Hematopoietic multipotent progenitor cell treated with erythropoietin and hydrocortisone succinate and interleukin-3 and kit ligand, for 17 days (in vitro differentiated cells): ENCODE data around the gene SMOC2.

Experiments used
- DNase-seq: peaks from one replicate; pipeline ENCODE4 v3.0.0-alpha.2; 2015; ENCODE audit warnings: low spot score

SMOC2 gene

GRCh38 chr6:168576388-168576787 lies 135.4 kb downstream of the SMOC2 start:
- no peak for DNase-seq

DNA sequence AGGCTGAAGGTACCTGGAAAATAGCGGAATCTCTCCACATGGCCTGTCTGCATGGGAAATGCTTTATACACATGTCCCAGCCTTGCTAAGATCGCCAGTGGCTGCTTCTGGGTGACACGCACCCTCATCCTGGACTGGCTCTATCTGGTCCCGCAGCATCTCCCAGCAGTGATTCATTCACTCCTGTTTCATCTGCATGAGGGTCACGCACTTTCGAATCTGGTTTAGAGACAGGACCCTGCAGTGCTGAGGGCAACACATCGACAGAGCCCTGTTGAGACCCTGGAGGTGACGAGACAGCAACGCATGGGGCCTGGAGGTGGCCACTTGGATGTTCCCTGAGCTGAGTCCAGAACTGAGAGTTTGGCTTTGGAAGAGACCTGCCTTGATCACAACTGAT lies 136.5 kb downstream of the SMOC2 start:
- no peak for DNase-seq

GRCh38 chr6:168578036-168578435 lies 137.1 kb downstream of the SMOC2 start:
- no peak for DNase-seq

DNA sequence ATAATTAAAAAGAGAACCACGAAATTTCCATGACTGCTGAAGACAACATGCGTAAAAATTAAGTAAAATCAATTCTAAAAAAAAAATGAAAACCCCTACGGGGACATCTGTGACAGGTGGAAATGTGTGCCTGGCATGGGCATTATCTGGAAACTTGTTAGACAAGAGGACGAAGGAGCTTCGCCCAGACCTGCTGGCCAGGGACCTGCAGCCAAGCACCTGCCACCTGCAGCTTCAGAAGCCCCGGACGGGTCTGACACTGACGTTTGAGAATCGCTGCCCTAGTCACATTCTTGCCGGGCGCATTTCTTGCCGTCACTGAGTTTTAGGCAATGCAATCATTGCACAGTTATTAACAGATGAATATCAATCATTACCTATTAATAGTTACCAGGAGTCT lies 140.3 kb downstream of the SMOC2 start:
- DNase-seq: no peak

DNA sequence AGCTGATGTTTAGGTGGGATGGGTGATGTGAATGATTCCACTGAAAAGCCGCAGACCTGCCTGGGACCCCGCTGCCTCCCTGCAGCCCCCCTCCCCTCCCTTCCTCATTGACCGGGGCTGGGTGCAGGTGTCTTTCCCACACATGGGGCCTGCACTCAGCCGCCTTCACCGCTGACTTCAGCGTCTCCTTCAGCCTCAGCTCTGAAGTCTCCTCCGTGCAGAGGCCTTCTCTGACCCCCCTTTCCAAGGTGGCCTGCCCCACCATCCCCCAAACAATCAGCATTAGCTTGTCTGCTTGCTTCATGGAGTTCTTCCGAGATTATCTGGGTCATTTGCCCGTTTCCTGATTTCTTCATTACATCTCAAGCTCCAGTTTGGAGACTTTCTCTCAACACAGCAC lies 140.7 kb downstream of the SMOC2 start:
- DNase-seq: no peak

DNA sequence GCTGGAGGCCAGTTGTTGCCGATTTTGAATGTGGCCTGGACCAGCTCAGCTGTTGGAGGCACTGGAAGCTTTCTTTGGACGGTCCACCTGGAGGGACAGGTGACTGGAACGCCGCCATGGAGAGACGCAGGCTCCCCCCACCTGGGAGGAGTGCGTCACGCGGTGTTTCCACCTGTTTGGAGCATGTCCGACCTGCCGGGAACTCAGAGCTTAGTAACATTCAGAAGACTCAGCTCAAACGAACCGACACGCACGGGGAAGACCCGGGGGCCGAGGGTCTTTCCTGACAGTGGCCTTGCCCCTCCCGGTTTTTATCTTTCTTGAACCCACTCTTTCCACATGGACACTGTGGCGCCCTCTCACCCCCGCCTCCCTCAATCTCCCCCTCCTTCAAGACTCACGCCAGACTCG lies 141.6 kb downstream of the SMOC2 start:
- no peak for DNase-seq

GRCh38 chr6:168583126-168583525 lies 142.1 kb downstream of the SMOC2 start:
- DNase-seq: no peak

- no peak for DNase-seq
Measured at GRCh38 chr6:168583821-168584220, 142.8 kb downstream of the SMOC2 start.

DNA sequence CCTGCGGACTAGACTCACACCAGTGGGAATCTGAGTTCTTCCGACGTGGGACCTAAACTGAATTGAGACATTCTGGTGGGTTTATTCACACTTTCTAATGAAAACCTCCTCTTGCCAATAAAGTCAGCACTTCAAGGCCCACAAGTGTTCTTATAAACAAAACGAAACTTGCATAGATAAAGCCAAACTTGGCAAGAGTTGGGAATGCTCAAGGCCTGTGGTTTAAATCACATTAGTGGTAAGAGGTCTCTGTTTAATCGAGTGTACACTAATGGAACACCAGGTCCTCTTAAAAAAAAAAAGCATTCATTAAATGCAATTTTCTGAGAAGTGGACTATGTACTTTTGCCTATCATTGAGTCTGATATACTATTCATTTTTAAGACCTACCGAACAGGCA lies 143.3 kb downstream of the SMOC2 start:
- DNase-seq: no peak

DNA sequence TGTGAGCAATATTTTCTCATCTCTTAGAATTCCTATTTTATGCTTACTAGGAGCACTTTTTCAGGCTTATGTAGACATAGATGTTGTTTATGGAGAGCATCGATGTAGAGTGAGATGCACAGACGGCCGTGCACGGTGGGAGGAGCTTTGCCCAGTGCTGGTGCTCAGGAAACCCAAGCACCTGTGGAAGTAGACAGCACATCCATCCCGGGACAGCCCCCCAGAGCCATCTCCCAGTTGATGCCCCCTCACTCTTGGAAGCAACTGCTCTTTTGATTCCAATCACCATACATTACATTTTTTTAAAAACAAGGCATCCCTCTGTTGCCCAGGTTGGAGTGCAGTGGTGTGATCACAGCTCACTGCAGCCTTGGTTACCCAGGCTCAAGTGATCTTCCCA lies 143.7 kb downstream of the SMOC2 start:
- DNase-seq: no peak

DNA sequence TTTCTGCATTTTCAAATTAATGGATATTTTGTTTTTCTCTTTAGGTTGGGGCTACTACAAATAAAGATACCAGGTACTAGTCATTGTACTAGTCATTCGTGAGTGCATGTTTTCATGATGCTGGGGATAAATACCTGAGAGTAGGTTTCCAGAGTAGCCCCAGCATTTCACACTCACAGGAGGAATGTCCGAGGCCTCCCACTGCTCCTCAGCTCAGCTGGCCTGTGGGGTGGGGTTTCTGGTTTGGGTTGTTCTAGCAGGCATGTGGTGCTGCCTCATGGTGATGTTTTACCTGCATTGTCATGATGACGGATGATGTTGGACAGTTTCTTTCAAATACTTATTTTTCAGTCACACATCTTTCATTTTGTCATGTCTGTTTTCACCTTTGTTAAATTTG lies 144.5 kb downstream of the SMOC2 start:
- no peak for DNase-seq

DNA sequence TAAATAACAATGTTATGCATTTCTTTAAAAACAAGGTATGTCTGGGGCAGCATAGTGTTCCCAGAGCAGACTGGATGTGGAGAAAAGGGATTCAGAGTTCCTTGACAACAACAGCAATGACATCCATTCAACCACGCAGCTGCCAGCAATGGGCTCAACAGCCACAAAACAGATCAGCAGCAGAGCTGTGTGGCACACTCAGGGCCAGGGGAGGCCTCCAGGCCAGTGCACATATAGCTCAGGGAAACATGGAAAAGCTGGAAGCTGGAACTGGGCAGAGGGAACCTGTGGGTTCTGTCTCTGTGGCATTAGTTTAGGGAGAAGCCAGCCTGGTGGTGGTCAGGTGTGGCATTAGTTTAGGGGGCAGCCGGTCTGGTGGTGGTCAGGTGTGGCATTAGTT lies 148.3 kb downstream of the SMOC2 start:
- no peak for DNase-seq

DNA sequence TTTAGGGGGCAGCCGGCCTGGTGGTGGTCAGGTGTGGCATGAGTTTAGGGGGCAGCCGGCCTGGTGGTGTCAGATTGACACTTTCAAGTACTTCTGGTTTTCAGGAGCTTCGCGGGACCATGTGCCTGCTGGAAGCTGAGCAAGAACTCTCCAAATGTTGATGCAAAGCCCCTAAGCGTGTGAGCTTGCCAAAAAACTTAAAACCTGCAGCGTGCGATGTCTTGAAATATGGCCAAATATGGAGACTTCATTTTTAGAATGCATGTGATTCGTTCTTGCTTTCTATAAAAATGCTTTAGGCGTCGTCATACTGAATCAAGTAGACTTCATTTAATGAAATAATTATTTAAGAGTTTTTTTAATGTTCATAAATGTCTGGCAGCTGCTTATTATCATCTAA lies 149.4 kb downstream of the SMOC2 start:
- DNase-seq: no peak

GRCh38 chr6:168596344-168596743 lies 155.4 kb downstream of the SMOC2 start:
- no peak for DNase-seq

- no peak for DNase-seq
Measured at GRCh38 chr6:168597471-168597875, 156.5 kb downstream of the SMOC2 start.

DNA sequence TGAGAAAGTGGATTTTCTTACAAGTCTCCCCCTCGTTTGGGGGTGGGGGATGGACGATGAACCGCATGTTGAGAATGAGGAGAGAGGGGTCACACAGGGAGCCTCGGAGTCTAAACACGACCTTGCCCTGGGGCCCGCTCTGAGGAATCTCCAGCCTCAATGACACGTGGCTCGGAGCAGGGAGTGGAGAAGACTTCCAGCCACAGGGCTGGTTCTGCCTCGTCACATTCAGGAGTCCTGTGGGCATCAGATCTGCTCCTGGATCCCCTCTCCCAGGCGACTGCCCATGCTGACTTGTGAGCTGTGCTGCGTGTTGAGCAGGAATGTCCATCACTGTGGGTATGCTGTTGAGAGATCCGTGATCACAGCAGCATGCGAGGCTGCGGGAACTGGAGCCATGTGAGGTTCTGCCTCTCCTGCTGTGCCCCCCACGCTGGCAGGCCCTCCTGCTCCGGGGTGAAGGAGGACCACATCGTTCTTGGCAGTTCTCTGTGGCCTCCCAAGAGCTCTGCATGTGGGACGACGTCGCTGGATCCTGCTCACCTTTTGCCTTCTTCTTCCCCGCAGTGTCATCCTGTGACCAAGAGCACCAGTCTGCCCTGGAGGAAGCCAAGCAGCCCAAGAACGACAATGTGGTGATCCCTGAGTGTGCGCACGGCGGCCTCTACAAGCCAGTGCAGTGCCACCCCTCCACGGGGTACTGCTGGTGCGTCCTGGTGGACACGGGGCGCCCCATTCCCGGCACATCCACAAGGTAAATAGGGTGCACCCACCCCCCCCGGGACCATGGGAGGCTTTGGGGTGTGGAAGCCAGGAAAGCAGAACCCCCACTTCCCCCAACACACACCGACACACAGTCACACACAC lies 157.5 kb downstream of the SMOC2 start:
- DNase-seq: no peak

DNA sequence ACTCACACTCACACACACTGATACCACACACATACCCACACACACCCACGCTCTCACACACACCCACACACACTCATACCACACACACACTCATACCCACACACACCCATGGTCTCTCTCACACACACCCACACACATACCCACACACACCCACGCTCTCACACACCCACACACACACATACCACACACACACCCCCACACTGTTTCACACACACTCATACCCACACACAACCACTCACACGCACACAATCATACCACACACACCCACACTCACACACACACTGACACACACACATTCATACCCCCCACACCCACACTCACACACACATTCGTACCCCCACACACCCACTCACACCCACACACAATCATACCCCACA lies 158.1 kb downstream of the SMOC2 start:
- no peak for DNase-seq

DNA sequence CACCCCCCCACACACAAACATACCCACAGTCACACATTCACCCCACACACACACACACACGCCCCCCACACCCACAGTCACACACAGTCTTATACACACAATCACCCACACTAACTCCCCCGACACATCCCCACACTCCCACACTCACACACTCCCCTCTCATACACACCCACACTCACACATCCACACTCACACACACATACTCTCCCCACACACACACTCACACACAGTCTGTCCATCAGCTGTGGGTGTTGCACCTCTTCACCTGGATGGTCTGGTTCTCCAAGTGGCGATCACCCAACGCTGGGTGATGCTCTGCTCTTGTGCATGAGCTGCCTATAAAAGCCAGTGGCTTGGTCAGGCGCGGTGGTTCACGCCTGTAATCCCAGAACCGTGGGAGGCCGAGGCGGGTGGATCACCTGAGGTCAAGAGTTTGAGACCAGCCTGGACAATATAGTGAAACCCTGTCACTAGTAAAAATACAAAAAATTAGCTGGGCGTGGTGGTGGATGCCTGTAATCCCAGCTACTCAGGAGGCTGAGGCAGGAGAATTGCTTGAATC lies 158.9 kb downstream of the SMOC2 start:
- DNase-seq: no peak

DNA sequence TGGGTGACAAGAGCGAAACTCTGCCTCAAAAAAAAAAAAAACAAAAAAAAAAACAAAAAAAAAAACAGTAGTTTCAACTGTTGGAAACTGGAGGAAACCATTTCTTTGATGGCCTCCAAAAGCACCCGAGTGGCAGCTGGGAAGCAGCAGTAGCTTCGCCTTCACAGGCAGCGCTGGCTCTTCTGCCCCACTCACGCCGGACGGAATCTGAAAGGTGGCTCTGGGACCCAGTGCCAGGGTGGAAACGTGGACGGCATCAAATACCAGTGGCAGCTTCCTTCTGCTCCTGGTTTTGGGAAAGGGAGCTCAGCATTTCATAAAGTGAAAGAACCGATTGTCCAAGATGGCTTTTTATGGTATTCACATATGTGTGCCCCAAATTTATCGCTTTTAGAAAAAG lies 159.4 kb downstream of the SMOC2 start:
- no peak for DNase-seq

GRCh38 chr6:168601111-168601510 lies 160.1 kb downstream of the SMOC2 start:
- no peak for DNase-seq

DNA sequence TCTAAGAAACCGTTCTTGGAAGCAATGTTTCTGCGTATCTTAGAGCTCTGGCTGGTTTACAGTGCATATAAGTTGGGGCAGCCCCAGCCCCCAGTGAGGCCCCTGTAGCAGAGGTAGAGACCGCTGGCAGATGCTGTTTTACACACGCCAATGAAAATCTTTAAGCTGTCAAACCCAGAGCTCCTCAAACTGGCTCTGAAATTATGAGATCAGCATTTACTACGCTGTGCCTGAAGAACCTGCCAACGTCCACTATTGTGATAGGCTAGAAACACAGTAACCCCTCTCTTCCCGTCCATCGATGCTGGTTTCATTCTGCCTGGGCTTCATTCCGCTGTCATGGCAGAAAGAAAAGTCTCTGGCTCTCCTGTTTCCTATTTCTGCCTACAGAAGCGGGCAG lies 160.6 kb downstream of the SMOC2 start:
- no peak for DNase-seq

GRCh38 chr6:168602576-168602975 lies 161.6 kb downstream of the SMOC2 start:
- no peak for DNase-seq

DNA sequence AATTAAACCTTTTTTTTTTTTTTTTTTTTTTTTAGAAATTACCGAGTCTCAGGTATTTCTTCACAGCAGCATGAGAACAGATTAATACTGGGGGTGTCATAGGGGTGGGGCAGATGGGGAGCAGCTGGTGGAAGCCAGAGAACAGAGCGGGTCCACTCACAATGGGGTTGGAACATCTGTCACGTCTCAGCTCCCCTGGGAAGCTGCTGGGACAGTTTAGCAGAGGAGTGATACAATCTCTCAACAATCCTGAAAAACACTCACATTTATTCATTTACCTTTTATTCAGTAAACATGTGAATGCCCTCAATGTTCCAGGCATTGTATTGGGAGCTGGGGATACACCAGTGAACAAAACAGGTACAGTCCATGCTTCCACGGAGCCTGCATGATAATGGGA lies 162.2 kb downstream of the SMOC2 start:
- no peak for DNase-seq

DNA sequence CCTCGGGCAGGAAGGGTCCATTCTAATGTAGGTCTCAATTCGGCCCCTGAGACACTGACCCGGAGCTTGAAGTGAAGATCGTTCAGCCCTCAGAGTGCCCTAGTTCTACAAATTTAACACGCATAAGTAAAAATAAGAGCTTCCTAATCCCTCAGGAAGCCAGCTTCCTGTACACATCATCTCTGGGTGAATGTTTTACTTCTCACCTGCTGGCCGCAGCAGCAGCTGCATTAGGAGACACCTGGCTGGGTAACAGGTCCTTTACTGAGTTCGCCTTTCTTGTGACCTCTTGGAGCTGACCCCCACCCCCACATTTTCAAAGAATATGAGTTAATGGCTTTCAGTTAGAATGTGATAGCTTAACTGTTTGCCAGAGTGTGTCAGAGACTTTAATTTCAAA lies 165.0 kb downstream of the SMOC2 start:
- no peak for DNase-seq
